GM21825 (cell line): Measurements from ENCODE around the gene SERBP1.
A peak's percentile ranks its signal among the peaks of the same experiment; 100 is the strongest.
"Not testable (repeated sequence)": the region's sequence is repeated elsewhere in the genome, so short reads cannot be mapped to it uniquely, and the experiment has no call there.

Experiments used
- ATAC-seq: cut with Tn5 transposase; IDR thresholded peaks from one replicate; pipeline ENCODE4 v1.9.1; 2021; ENCODE audit warnings: mild to moderate bottlenecking, moderate library complexity; ENCODE audit not compliant: unreplicated experiment

SERBP1 gene

DNA sequence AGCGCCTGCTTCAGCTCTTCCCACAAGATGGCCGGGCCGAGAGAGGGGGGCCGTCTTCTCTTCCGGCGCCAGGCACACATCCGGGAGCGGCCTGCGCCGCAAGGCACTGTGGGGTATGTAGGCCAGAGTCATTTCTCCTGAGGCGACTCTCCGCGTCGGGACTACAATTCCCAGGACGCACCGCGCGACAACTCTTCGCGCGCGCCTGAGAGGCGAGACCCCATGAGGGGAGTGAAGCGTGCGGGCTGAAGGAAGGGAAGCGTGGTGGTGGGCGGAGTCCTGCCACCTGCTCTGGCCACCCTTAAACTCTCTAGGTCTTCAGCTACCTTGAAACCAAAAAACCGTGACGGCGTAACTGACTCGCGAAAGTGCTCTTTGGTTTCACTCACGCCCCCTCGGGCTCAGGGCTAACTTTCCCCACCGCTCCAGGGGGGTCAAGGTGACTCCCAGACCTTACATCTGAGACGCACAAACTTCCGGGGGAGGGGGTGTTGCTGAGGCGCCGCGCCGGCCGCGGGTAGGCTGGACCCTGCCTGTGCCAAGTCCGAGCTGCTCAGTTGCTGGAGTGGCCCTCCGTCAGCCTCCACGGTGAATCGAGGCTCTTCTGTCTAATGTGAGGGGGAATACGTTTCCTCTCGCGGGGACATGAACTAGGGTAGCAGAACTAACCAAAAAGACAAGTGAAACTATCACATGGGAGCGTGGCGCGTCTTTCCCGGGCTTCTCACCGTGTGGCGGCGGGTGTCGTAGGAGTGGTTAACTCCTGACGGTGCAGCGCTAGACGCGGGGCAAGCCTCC, at the start of gene SERBP1:
Gene SERBP1, minus strand, starts transcription at position 45 of the 798 bp plus-strand sequence. CDS start 102 bp downstream, outside the sequence.
- ATAC-seq, result peak; percentile 93

DNA sequence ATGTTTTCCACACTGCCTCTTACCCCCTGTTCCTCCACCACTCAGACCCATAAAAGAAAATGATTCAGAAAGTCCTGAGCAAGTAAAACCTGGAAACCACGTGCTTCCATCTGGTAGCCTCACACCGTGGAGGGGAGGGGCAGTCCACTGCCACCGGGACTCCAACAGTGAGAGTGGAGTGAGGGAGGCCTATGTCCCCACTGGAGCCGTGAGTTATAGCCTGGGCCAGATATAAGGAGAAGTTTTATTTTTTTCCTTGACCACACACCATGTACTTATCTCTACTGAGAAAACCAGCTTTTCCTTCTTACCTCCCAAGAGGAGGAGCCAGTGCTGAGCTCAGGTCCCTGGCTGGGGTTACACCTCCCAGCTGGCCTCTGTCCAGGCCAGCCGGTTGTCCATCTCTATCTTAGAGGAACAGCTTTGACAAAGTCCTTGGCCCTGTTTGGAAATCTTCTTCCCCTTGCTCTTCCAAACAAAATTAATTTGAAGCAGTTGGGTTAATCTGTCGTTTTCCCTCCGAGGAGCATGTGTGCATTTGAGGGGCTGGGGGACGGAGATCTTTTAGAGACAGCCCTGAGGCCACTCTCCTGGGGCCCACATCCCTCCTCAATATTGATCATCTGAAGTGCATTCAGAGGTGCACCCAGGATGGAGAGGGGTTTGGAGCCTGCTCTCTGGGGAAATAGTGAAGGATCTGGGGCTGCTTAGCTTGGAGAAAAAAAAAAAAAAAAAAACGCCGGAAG, 49.1 kb upstream of the SERBP1 start:
- ATAC-seq, result no peak

DNA sequence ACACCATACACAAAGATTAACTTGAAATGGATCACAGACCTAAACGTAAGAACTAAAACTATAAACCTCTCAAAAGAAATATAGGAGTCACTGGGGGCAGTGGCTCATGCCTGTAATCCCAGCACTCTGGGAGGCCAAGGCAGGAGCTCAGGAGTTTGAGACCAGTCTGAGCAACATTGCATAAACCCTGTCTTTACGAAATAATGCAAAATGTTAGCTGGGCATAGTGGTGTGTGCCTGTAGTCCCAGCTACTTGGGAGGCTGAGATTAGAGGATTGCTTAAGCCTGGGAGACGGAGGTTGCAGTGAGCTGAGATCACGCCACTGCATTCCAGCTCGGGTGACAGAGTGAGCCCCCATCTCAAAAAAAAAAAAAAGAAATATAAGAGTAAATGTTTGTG, 46.7 kb upstream of the SERBP1 start:
- ATAC-seq, result no peak

GRCh38 chr1:67476006-67476482, 45.8 kb upstream of the SERBP1 start:
- ATAC-seq, result no peak

DNA sequence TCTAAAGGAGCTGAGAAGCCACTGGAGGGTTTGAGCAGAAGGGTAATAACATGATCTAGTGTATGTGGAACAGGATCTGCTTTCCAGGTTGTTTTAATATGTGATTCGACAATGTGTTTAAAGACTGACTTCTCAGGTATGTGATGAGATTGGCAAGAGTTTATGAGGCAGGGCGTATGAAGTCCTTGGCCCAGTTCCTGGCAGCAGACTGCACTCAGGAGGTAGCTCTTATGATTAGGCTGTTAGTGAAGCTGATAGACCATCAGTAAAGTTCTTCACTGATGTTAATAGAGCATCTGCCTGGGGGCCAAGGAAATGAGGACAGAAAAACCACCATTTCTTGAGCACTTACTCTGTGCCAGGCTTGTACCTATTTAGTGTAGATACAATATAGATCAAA, 41.9 kb upstream of the SERBP1 start:
- ATAC-seq, result no peak

- ATAC-seq, result no peak
Measured at GRCh38 chr1:67469431-67469830, 39.2 kb upstream of the SERBP1 start.

DNA sequence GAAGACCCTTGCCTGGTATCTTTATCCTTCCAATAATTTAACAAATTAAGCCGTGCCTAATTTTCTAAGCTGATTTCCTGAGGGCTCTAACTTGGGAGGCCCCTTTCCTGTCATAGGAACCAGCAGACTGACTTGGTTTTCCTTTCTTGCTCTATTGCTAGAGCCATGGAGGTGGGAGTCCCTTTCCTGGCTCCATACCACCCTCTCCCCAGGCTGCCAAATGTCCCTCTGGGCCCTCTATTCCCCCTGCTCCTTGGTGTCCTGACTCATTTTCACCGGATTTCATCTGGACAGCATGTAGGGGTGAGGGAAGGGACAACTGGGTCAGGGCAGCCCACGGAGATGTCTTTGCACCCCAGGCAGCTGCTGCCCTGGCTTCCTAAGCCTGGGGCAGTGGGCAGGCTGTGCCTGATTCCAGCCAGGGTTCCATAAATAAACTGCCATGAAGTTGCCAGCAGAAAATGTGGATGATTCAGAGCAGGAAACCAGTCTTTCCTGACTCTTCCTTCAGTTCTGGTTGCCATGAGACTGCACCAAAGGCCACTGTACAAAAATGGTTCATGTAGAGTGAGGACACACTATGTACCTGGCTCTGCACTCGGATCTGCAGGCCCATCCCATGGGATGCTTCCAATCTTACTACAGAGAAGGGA, 38.0 kb upstream of the SERBP1 start:
- ATAC-seq, result no peak

DNA sequence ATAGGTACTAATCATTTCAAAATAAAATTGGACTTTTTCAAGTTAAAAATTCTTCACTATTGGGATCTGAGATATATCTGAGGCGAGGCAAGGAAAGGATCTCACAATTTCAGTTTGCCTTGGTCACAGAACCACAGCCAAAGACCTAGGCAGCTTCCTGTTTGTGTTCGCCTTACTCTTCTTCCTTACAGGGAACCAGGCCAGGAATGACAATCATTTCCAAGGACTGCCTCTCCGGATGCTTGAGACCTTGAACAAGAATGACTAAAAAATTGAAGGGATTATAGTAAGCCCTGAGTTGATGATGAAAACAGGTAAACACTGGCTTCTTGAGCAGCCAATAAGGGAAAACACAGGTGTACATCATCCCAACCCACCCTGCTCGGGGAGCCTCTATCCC, 35.2 kb upstream of the SERBP1 start:
- ATAC-seq, result no peak

- ATAC-seq, result no peak
Measured at GRCh38 chr1:67464746-67465145, 34.5 kb upstream of the SERBP1 start.

DNA sequence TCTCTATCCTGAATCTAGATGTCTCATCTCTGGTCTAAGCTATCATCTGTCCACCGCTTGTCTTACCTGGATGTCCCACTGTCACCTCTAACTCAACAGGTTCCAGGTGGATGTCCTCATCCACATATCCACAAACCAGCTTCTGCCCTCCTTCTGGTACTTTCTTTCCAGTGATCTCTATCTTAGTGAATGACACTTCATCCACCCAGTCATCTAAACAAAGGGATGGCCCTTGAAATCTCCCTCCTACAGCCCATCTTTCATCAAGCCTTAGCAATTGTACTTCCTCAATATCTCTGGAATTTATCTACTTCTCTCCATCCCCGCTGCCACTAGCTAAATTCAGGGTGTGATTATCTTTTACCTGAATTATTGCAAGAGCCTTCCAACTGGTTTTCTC, 33.9 kb upstream of the SERBP1 start:
- no peak for ATAC-seq

DNA sequence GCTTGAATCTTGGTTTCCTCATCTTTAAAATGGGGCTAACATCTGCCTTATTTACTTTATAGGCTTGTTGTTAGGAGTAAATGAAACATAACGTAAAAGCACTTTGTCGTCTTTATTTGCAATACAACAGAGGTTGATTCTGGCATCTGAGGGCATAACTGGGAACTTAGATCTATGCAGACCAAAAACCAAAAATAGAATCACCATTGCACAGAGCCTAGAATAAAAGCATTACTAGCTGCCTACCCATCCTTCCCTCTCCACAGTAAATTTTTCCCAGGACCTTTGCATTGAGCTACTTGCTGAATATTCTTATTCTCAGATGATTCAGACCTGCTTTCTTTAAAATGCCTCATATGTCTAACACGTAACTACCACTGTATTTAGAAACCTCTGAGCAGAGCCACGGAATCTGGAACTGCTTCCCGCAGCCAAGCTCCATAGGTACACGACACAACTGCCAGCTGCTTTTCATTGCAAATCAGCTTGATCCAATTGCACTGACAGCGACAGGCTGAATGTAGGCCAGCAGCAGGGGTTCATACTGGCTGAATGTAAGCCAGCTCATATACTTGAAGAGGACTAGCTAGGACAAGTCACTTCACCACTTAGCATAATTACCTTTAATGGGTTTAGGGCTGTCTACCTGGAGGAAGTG, 33.2 kb upstream of the SERBP1 start:
- ATAC-seq, result no peak

- ATAC-seq, result no peak
Measured at GRCh38 chr1:67460676-67461500, 30.7 kb upstream of the SERBP1 start.

DNA sequence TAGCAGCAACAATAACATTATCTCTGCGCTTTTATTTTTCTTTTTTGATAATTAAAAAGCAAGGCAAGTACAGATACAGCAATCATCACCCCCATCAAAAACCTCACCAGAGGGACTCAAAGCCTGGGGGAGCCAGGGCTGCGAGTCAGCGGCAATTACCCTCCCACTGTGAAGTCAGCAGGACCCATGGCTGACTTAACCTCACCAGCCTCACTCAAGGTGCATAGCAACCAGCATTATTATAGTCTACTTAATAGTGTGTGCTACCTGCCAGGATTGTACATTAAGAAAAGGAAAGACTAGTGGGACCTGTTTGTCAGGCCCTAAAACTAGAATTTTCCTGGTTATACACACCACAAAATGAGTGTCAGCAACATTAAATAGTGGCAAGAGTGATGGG, 28.9 kb upstream of the SERBP1 start:
- no peak for ATAC-seq

DNA sequence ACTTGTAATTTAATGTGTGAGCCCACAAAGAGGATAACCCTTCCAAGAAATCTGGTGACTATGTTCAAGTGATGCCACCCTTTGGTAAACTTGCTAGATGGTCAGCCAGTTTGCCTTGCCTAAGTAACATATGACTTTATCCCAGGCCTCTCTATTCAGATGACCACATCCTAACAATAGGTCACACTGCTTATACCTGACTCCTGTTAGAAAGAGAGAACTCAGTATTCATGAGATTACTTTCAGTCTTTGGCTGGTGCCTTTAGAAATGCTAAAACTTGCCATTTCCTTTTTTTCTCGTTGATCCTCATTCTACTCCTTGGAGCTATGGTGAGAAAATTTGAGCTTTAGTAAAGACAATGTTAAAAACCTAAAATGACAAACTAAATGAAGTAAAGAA, 28.5 kb upstream of the SERBP1 start:
- ATAC-seq, result no peak

DNA sequence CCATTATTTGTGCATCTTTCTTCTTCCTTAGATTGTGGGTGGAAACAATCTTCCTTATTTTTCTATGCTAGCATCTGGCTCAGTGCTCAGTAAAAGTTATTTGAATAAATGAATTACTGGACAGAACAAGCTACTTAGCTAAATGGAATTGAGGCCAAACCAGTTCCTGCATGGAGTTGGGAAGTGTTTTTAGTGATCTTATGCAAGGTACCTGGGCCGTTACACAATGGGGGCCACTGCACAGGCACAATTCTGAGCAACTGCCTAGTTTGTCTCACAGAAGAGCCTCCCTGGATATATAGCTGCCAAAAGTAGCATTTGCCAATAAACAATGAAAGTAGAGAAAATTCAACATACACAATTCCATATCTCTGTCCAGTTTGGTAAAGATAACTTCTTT, 27.0 kb upstream of the SERBP1 start:
- no peak for ATAC-seq

GRCh38 chr1:67451815-67452214, 21.6 kb upstream of the SERBP1 start:
- no peak for ATAC-seq

- ATAC-seq, result no peak
Measured at GRCh38 chr1:67451356-67451755, 21.2 kb upstream of the SERBP1 start.

DNA sequence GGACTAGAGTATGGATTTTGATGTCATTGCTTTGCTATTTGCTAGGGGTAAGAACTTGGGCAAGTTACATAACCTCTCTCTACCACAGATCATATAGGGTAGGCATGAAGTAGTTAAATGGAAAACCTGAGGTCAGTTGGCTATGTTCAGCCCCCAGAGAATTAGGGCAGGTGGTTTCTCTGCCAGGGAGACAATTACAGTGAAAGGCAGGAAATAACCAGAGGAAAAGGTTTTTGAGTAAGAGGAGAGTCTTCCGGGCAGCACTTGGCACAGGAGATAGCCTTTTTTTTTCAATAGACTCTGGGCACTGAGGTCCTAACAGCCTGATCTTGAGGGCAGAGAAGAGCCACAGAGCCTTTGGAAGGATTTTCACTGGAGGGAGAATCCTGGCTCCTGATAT, 16.7 kb upstream of the SERBP1 start:
- ATAC-seq, result no peak

GRCh38 chr1:67446014-67446413, 15.8 kb upstream of the SERBP1 start:
- not testable (repeated sequence) for ATAC-seq

DNA sequence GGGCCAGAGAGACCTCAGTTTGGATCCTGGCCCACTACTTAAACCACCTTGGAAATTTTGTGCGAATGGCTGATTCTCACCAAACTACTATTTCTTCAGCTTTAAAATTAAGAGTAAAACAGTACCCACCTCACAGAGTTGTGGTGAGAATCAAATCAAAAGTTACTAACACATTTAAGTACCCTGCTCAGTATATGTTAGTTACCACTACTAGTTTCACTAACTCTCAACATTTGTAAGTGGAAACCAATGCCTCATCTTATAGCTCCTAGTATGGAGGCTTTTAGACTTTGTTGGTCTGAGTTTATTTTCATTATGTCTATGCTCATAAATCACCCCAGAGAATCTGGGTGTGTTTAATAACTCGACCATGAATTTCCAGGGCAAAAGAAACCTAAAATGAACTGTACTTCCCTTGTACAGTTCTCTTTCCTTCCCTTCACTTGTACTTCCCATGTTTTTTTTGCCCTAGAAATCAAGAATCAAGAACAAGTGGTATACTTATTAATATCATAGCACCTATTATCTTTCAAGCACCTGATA, 11.6 kb upstream of the SERBP1 start:
- ATAC-seq, result no peak
